Osteocyte (in vitro differentiated cells): ENCODE data around the gene ASB3. TPM values are rescaled to one million over a fixed set of nuclear protein-coding genes. Genes with fewer than 3 reads are reported as not detected.

Source experiments
- DNase-seq: peaks from one replicate; pipeline ENCODE4 v3.0.0; 2021; ENCODE audit warnings: mixed read lengths; ENCODE audit not compliant: unreplicated experiment; ENCODE audit errors: extremely low spot score
- H3K27ac Mint-ChIP-seq: one replicate; pipeline ENCODE4 v1.8.0; 2021; ENCODE audit warnings: mild to moderate bottlenecking, mixed read lengths; ENCODE audit not compliant: unreplicated experiment
- H3K27me3 Mint-ChIP-seq: one replicate; pipeline ENCODE4 v1.8.0; 2021; ENCODE audit warnings: mixed read lengths; ENCODE audit not compliant: unreplicated experiment
- H3K36me3 Mint-ChIP-seq: one replicate; pipeline ENCODE4 v1.8.0; 2021; ENCODE audit warnings: mixed read lengths; ENCODE audit not compliant: unreplicated experiment
- H3K4me1 Mint-ChIP-seq: one replicate; pipeline ENCODE4 v1.8.0; 2021; ENCODE audit warnings: mixed read lengths; ENCODE audit not compliant: unreplicated experiment
- H3K4me3 Mint-ChIP-seq: one replicate; pipeline ENCODE4 v1.8.0; 2021; ENCODE audit warnings: mild to moderate bottlenecking, moderate library complexity, mixed read lengths; ENCODE audit not compliant: unreplicated experiment
- H3K9me3 Mint-ChIP-seq: one replicate; pipeline ENCODE4 v1.8.0; 2021; ENCODE audit warnings: mixed read lengths; ENCODE audit not compliant: unreplicated experiment
- total RNA-seq: library from RNA; stranded (reverse); gene quantifications from 2 replicates; pipeline ENCODE4 v1.2.1, GENCODE V29; 2021
- TF ChIP-seq, protein P1 (sequence below): fragments of 200-600 bp; sonication (generic); IDR thresholded peaks from 2 replicates; pipeline ENCODE4 v1.5.0; 2021; ENCODE audit warnings: antibody characterized with exemption, mild to moderate bottlenecking, moderate library complexity

Gene ASB3
- total RNA-seq, 1 donor from 2014 or later: 21.8 TPM

DNA sequence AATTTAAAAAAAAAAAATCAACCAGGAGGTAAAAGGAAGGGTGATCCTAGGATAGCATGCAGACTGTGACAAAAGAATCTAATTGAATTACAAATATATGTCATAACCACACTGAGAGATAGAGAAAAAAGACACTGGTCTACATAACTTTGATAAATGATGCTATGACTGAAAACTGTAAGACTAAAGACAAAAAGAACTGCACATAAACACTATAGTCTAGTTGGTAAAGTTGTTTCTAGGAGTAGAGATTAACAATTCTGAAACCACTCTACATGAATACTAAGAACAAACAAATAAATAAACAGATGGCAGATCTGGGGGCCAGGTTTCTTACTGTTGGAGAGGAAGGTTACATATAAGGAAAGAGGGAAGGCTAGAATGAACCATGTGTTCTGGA is 33.7 kb downstream of the ASB3 start:
- no peaks in the 10 kb centered on the region for H3K9me3 Mint-ChIP-seq
- TF ChIP-seq, protein P1, sequence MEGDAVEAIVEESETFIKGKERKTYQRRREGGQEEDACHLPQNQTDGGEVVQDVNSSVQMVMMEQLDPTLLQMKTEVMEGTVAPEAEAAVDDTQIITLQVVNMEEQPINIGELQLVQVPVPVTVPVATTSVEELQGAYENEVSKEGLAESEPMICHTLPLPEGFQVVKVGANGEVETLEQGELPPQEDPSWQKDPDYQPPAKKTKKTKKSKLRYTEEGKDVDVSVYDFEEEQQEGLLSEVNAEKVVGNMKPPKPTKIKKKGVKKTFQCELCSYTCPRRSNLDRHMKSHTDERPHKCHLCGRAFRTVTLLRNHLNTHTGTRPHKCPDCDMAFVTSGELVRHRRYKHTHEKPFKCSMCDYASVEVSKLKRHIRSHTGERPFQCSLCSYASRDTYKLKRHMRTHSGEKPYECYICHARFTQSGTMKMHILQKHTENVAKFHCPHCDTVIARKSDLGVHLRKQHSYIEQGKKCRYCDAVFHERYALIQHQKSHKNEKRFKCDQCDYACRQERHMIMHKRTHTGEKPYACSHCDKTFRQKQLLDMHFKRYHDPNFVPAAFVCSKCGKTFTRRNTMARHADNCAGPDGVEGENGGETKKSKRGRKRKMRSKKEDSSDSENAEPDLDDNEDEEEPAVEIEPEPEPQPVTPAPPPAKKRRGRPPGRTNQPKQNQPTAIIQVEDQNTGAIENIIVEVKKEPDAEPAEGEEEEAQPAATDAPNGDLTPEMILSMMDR: no peak
- no peak overlapping the region for H3K4me3 Mint-ChIP-seq
- H3K27ac Mint-ChIP-seq: no peak overlapping the region
- DNase-seq: no peak
- peaks cover 33% of the 10 kb centered on the region for H3K36me3 Mint-ChIP-seq
- H3K27me3 Mint-ChIP-seq: no peaks in the 10 kb centered on the region
- no peaks in the 10 kb centered on the region for H3K4me1 Mint-ChIP-seq

- Mint-ChIP-seq H3K4me1 (no peaks in the 10 kb centered on the region), H3K27ac (no peak overlapping the region), H3K9me3 (no peaks in the 10 kb centered on the region), H3K27me3 (no peaks in the 10 kb centered on the region), H3K36me3 (peaks cover 36% of the 10 kb centered on the region), H3K4me3 (no peak overlapping the region)
- TF ChIP-seq, protein P1: no peak
- no peak for DNase-seq
Observed at GRCh38 chr2:53752385-53752784, 34.4 kb downstream of the ASB3 start.

GRCh38 chr2:53751728-53752127 is 35.0 kb downstream of the ASB3 start:
- Mint-ChIP-seq H3K9me3 (no peaks in the 10 kb centered on the region), H3K27me3 (no peaks in the 10 kb centered on the region), H3K4me3 (no peak overlapping the region), H3K36me3 (peaks cover 30% of the 10 kb centered on the region), H3K4me1 (no peaks in the 10 kb centered on the region), H3K27ac (no peak overlapping the region)
- TF ChIP-seq, protein P1: no peak
- DNase-seq: no peak

- Mint-ChIP-seq H3K4me3 (no peak overlapping the region), H3K4me1 (peaks cover 3% of the 10 kb centered on the region), H3K27ac (no peak overlapping the region), H3K9me3 (no peaks in the 10 kb centered on the region), H3K27me3 (no peaks in the 10 kb centered on the region), H3K36me3 (peaks cover 29% of the 10 kb centered on the region)
- DNase-seq: no peak
- TF ChIP-seq, protein P1: no peak
Observed at GRCh38 chr2:53750041-53750768, 36.5 kb downstream of the ASB3 start.

DNA sequence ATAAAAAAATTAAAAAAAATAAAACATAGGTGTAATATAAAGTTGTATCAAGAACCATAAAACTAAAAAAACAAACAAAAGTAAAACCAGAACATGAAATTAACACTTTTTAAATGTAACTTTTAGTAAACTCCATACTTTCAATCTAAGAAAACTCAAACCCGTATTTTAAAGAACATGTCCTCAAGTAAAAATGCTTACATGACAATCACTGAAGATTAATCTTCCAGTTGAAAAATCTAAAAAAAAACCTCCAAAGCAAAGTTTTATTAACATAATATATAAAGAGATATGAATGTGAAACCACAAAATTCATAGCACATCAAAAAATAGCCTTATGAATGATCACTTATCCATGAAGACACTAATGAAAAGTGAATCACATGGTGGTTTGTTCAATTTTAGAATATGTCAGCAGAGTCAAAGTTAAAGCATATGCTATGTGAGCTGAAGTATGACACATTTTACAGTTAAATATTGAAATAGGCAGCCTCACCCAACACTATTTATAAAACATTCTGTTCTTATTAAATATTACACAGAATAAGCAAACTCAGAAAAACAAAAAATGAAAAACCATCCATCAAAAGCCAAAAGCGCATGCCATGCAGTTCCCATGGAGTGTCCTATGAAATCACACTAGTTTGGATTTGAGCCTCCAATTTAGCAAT is 42.2 kb downstream of the ASB3 start:
- Mint-ChIP-seq H3K4me1 (peaks cover 27% of the 10 kb centered on the region), H3K36me3 (peaks cover 37% of the 10 kb centered on the region), H3K9me3 (no peaks in the 10 kb centered on the region), H3K4me3 (no peak overlapping the region), H3K27ac (peak overlapping the region; percentile 28), H3K27me3 (no peaks in the 10 kb centered on the region)
- no peak for DNase-seq
- TF ChIP-seq, protein P1: no peak
